Measurements from ENCODE around the gene PKD2. TPM values are rescaled to one million over a fixed set of nuclear protein-coding genes. Genes with fewer than 3 reads are reported as not detected.

Gene PKD2
- 12.8 to 29.0 TPM (median 18.5 TPM) in 5 replicates for total RNA-seq (2022; extraction: Qiagen RNA extraction)

DNA sequence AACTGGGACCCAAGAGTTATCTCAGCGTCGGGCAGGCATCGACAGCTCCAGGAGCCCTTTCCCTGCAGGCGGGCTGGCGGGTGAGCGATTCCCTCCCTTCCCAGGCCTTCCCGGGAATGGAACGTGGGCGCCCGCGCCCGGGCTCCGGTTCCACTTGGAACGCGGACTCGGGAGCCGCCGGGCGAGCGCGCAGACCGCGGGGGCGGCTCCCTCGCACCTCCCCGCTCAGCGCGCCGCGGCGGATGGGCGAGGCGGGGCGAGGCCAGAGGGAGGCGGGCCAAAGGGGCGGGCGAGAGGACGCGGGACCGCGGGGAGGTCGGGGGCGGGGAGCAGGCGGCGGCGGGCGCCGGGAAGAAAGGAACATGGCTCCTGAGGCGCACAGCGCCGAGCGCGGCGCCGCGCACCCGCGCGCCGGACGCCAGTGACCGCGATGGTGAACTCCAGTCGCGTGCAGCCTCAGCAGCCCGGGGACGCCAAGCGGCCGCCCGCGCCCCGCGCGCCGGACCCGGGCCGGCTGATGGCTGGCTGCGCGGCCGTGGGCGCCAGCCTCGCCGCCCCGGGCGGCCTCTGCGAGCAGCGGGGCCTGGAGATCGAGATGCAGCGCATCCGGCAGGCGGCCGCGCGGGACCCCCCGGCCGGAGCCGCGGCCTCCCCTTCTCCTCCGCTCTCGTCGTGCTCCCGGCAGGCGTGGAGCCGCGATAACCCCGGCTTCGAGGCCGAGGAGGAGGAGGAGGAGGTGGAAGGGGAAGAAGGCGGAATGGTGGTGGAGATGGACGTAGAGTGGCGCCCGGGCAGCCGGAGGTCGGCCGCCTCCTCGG, at the start of gene PKD2:
Gene PKD2 (plus strand): TSS at position 332 of the 818 bp plus-strand sequence. CDS start 99 bp downstream, at position 431.

GRCh38 chr4:87975466-87975865, 32.0 kb upstream of the PKD2 start, which contains the start of gene SPP1:
SPP1 (plus strand) TSS chr4:87975714; CDS start chr4:87976896, 1,182 bp downstream.

Other genes with a start within 250 kb of the PKD2 start
- not detected in 5 replicates for gene IBSP, start 208.1 kb upstream of the PKD2 start, total RNA-seq (2022; extraction: Qiagen RNA extraction)
- not detected in 5 replicates for gene MEPE, start 174.7 kb upstream of the PKD2 start, total RNA-seq (2022; extraction: Qiagen RNA extraction)
- 136 to 194 TPM (median 162 TPM) in 5 replicates for gene SPP1, start 31.9 kb upstream of the PKD2 start, total RNA-seq (2022; extraction: Qiagen RNA extraction)
- 16.5 to 22.0 TPM (median 17.0 TPM) in 5 replicates for gene ABCG2, start 151.0 kb downstream of the PKD2 start, total RNA-seq (2022; extraction: Qiagen RNA extraction)